Right cardiac atrium (tissue), 5 donors: ENCODE data around the gene GLRA1. TPM values are rescaled to one million over a fixed set of nuclear protein-coding genes. Genes with fewer than 3 reads are reported as not detected.

Experiments used
- ATAC-seq, 2 donors: fragments of 200-7000 bp; cut with Tn5 transposase; one replicate each; pipeline versions ENCODE4 v1.8.0 to v1.9.1; 2020; ENCODE audit warnings: moderate library complexity in 2 of 2, mild to moderate bottlenecking in 1 of 2
- DNase-seq, 3 donors: peaks; one replicate each; pipeline ENCODE4 v3.0.0-alpha.2; 2020
- H3K27ac ChIP-seq: one replicate; pipeline ENCODE4 v1.5.1; 2013; ENCODE audit warnings: mild to moderate bottlenecking, low read length, control low read depth, moderate library complexity
- H3K27me3 ChIP-seq: one replicate; pipeline ENCODE4 v1.6.1; 2013; ENCODE audit not compliant: control insufficient read depth, insufficient read depth
- H3K4me1 ChIP-seq: one replicate; pipeline ENCODE4 v1.6.1; 2013; ENCODE audit warnings: low read length; ENCODE audit not compliant: control insufficient read depth, insufficient read depth
- H3K4me3 ChIP-seq: one replicate; pipeline ENCODE4 v1.5.1; 2013; ENCODE audit warnings: low read length, control low read depth
- H3K9me3 ChIP-seq: one replicate; pipeline ENCODE4 v1.6.1; 2013; ENCODE audit warnings: low read length; ENCODE audit not compliant: control insufficient read depth
- WGBS: extraction: QIAGEN DNeasy Blood & Tissue Kit; methylation state at CpG from one replicate; pipeline ENCODE4 v1.1.7; 2013; 5-methylcytosine and 5-hydroxymethylcytosine counted together
- intact Hi-C, 4 donors: fragments of 100-400 bp; cut with DNase I; formaldehyde crosslinking; loops; one replicate each; pipeline versions ENCODE4 v1.11.0 to v1.14.0; 2022 to 2023
- polyA plus RNA-seq: library from polyadenylated mRNA; stranded (reverse); fragments of 200-250 nt; gene quantifications from one replicate; pipeline ENCODE4 v1.2.3, GENCODE V29; 2013
- total RNA-seq, 4 donors: library from RNA; stranded (reverse); fragmentation: NEBNext Ultra II Directional; extraction: Animal tissue kit (Norgen Biotek cat#: 25700); gene quantifications; one replicate each; pipeline ENCODE4 v1.2.1, GENCODE V29; 2021
- donor health status: healthy with polysubstance abuse.
- donor health status: DM: no; HTN: yes; CAD: no.
- donor health status: DM: no; HTN: no; CAD: no.
- donor health status: DM: no; HTN: yes; CAD: no; lungs with severe emphysema.
- donor health status: DM: yes; HTN: yes; CAD: no.

GLRA1 gene
- total and polyA plus RNA-seq, 5 donors = not detected

GRCh38 chr5:151772846-151773561, 151.6 kb downstream of the GLRA1 start:
- WGBS = under 1% methylated on average over 18 of the region's 18 CpGs
- Histone ChIP-seq H3K4me3 (peak overlapping the region; percentile 83), H3K4me1 (peaks cover 5% of the 10 kb centered on the region), H3K27me3 (no peaks in the 10 kb centered on the region), H3K27ac (peak overlapping the region; percentile 95), H3K9me3 (no peaks in the 10 kb centered on the region)
- no peak for DNase-seq
- no peak for ATAC-seq
- intact Hi-C loops = no loop called here

Other genes with a start within 250 kb of the GLRA1 start
- gene SPARC, start 237.9 kb downstream of the GLRA1 start, total RNA-seq = 100 to 1,000 TPM; 440 to 896 (median 629) TPM
- gene SPARC, start 237.9 kb downstream of the GLRA1 start, polyA plus RNA-seq = 301 TPM
- 10 to 100 TPM; 61.0 to 80.3 (median 75.1) TPM for gene ATOX1, start 166.2 kb downstream of the GLRA1 start, total RNA-seq
- 135 TPM for gene ATOX1, start 166.2 kb downstream of the GLRA1 start, polyA plus RNA-seq
- gene G3BP1, start 152.9 kb downstream of the GLRA1 start, total RNA-seq = 100 to 1,000 TPM in 3 of 4 donors, 10 to 100 TPM in 1; 94.8 to 121 (median 112) TPM
- gene G3BP1, start 152.9 kb downstream of the GLRA1 start, polyA plus RNA-seq = 25.5 TPM